ENCODE results near the gene GABPB1.

- TF ChIP-seq POLR2AphosphoS2 (IDR thresholded peaks at IDR 0.05; ENCODE audit: low read depth, low read length), result no peak
- TF ChIP-seq CEBPB (IDR thresholded peaks at IDR 0.05; ENCODE audit: borderline replicate concordance in 1 of 2, low read depth in 2 of 2, low read length in 2 of 2), result no peak
- TF ChIP-seq GABPA (IDR thresholded peaks at IDR 0.05; ENCODE audit: low read depth), result no peak
- TF ChIP-seq, protein P1, sequence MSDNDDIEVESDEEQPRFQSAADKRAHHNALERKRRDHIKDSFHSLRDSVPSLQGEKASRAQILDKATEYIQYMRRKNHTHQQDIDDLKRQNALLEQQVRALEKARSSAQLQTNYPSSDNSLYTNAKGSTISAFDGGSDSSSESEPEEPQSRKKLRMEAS (IDR thresholded peaks at IDR 0.05; ENCODE audit: low read depth, low read length), result no peak
- TF ChIP-seq SMARCA5 (IDR thresholded peaks at IDR 0.05), result no peak
- TF ChIP-seq POLR2A (IDR thresholded peaks at IDR 0.05; ENCODE audit: low read depth, low read length), result no peak
- no peak for TF ChIP-seq ZNF274 (IDR thresholded peaks at IDR 0.05; ENCODE audit: insufficient read depth, insufficient read length)
- TF ChIP-seq SIN3A (IDR thresholded peaks at IDR 0.05; ENCODE audit: low read depth, low read length), result no peak
- TF ChIP-seq CTCF (IDR thresholded peaks at IDR 0.05 in 2 of 3, conservative IDR thresholded peaks at IDR 0.05 in 1 of 3; ENCODE audit: control insufficient read depth in 2 of 3, extremely low read depth in 1 of 3, insufficient read depth in 1 of 3, low read depth in 3 of 3, low read length in 3 of 3), result no peak
- TF ChIP-seq MEF2B (IDR thresholded peaks at IDR 0.05; ENCODE audit: partially characterized antibody, poor library complexity, severe bottlenecking), result no peak
- TF ChIP-seq IKZF1 (conservative IDR thresholded peaks at IDR 0.05), result no peak
Observed at GRCh38 chr15:50265620-50266019, 89.4 kb downstream of the GABPB1 start, which contains the start of gene HDC.

Measured in GM12878 (cell line).